Measurements from ENCODE around the gene SYNC. TPM values are rescaled to one million over a fixed set of nuclear protein-coding genes. Genes with fewer than 3 reads are reported as not detected.

Gene SYNC
- total and polyA plus RNA-seq, 2 of the 8 experiments (the other 6 are each of a cell fraction or from before 2014, with no cell fraction given), result 0.06 to 0.17 TPM

DNA sequence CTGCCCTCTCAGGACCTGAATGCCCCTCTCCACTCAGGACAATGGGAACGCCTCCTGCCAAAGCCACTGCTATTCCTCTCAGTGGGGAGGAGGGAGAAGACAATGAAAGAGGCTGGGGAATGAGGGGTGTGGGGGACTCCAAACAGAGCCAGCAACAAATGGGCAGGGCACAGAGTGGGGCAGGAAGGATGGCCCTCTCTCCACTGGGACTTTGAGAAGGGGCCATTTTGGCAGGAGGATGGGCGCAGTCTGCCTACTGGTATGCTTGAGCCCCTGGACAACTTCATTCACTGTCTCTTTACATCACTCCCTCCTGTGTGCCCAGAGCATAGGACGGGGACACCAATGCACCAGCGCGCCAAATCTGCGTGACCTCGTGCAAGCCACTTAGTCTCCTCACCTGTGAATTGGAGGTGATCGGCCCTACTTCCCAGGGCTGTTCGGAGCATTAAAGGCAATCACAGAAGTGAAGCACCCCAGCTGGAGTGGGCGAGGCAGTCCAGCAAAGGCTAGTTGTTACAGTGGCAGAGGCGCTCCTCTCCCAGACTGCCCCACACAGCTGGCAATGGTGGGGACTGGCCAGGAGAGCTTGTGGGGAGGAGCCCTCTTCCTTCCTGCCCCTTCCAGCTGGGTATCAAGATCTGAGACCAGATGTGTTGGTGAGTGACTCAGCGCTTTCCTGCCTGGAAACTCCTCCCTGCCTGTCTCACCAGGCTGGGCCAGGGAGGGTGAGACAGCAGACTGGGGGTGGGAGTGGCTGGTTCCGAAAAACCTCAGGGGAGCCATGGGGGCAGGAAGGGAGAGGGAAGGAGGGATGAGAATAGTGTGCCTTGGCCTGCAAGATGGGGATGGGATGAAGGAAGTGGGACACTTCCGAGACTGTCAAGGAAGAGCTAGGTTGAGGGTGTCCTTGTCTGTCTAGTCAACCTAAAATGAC lies 22.4 kb upstream of the SYNC start (continued):
- TF ChIP-seq KDM1A (IDR thresholded peaks at IDR 0.05; ENCODE audit: borderline replicate concordance, low read length), result no peak
- TF ChIP-seq ASH2L (IDR thresholded peaks at IDR 0.05; ENCODE audit: low read length), result no peak
- no peak for TF ChIP-seq NRF1 (IDR thresholded peaks at IDR 0.05; ENCODE audit: low read depth, low read length)
- no peak for TF ChIP-seq SAP30 (IDR thresholded peaks at IDR 0.05; ENCODE audit: insufficient read depth, insufficient replicate concordance, low read length)
- no peak for TF ChIP-seq NANOG (IDR thresholded peaks at IDR 0.05; ENCODE audit: insufficient read depth, low read depth, low read length, poor library complexity, severe bottlenecking)
- TF ChIP-seq RFX5 (IDR thresholded peaks at IDR 0.05; ENCODE audit: borderline replicate concordance, low read depth, low read length), result no peak
- no peak for TF ChIP-seq TAF7 (optimal IDR thresholded peaks at IDR 0.05; ENCODE audit: borderline replicate concordance, low read depth, low read length)
- TF ChIP-seq CHD2 (IDR thresholded peaks at IDR 0.05; ENCODE audit: low read length), result no peak
- no peak for TF ChIP-seq JUN (IDR thresholded peaks at IDR 0.05; ENCODE audit: low read depth, low read length)
- peak; percentile 93 for TF ChIP-seq MAFK (IDR thresholded peaks at IDR 0.05; ENCODE audit: low read depth, low read length)
- no peak for TF ChIP-seq RNF2 (IDR thresholded peaks at IDR 0.05; ENCODE audit: borderline replicate concordance, low read depth, low read length, missing control alignments, poor library complexity, severe bottlenecking)
- no peak for TF ChIP-seq RBBP5 (IDR thresholded peaks at IDR 0.05; ENCODE audit: borderline replicate concordance, low read depth, low read length)
- peak in 1 of 2 experiments; percentile 61; a peak in 2 of 4 replicates for TF ChIP-seq SIN3A (conservative IDR thresholded peaks at IDR 0.05 in 1 of 2, IDR thresholded peaks at IDR 0.05 in 1 of 2; ENCODE audit: low read depth in 1 of 2, low read length in 2 of 2)
- no peak for TF ChIP-seq TAF1 (IDR thresholded peaks at IDR 0.05; ENCODE audit: low read depth, low read length)
- no peak for TF ChIP-seq E2F6 (IDR thresholded peaks at IDR 0.05)
- TF ChIP-seq CHD1 (IDR thresholded peaks at IDR 0.05; ENCODE audit: low read depth, low read length), result no peak
